Measurements from ENCODE around the gene ZNF70. TPM values are rescaled to one million over a fixed set of nuclear protein-coding genes. Genes with fewer than 3 reads are reported as not detected.
A peak's percentile ranks its signal among the peaks of the same experiment; 100 is the strongest.

The ZNF70 gene
- total and polyA plus RNA-seq, 9 of the 15 experiments (the other 6 are each of a cell fraction or from before 2014, with no cell fraction given) = 0.14 to 3.3 (median 1.4) TPM

DNA sequence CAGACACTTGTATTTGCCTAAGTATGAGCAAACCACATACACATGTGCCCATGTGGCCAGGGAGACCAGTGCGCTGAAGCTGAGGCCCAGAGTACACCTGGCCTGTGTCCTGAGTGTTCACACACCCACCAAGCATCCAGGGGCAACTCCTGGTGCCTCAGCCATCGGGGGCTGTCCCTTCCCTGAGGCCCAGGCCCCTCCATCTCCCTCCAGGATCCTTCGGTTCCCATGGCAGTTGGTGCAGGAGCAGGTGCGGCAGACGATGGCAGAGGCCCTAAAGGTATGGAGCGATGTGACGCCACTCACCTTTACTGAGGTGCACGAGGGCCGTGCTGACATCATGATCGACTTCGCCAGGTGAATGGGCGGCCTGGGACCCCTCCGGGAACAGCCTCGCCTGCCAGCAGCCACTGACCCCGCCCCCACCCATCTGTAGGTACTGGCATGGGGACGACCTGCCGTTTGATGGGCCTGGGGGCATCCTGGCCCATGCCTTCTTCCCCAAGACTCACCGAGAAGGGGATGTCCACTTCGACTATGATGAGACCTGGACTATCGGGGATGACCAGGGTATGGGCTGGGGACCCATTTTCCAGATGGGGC, 29.3 kb upstream of the ZNF70 start:
- in situ Hi-C loops (cut with MboI) = no loop called here
- peaks cover 0 to 22% of the 10 kb centered on the region in 2 experiments; a peak in 2 of 5 replicates for H3K4me1 ChIP-seq (replicated peaks in 1 of 2; ENCODE audit: control insufficient read depth in 2 of 2, insufficient read depth in 2 of 2, low read length in 2 of 2)

More for the DNA sequence above, 29.3 kb upstream of the ZNF70 start:
- ATAC-seq (no peak), DNase-seq (ENCODE audit: extremely low read depth in 1 of 4, low spot score in 3 of 4) (no peak), FAIRE-seq (no peak)
- POLR2A ChIA-PET = interaction anchor here (0.6 kb wide), 1 partner anchor 16 kb away, joined by 3 read pairs; no protein-coding TSS in a partner anchor
- Histone ChIP-seq H2AFZ (ENCODE audit: low read depth, low read length) (no peak overlapping the region), H3K79me2 (ENCODE audit: control insufficient read depth, insufficient read depth, low read length) (no peaks in the 10 kb centered on the region), H3K4me3 (no peak overlapping the region), H4K20me1 (replicated peaks; ENCODE audit: control insufficient read depth, insufficient read depth, low read length) (no peaks in the 10 kb centered on the region), H3K36me3 (ENCODE audit: control insufficient read depth, insufficient read depth, low read length) (no peaks in the 10 kb centered on the region), H3K4me2 (ENCODE audit: insufficient read depth, low read length) (no peak overlapping the region), H3K9me3 (replicated peaks; ENCODE audit: control insufficient read depth, insufficient read depth, low read depth, low read length) (no peaks in the 10 kb centered on the region), H3K27ac (ENCODE audit: extremely low read depth, low read depth, low read length) (no peak overlapping the region), H3K9ac (ENCODE audit: insufficient read depth in 1 of 2, low read depth in 2 of 2, low read length in 2 of 2) (0 out of 4 replicates have a peak overlapping the region, but pooled peaks of 1 of the 2 experiments have one; percentile 36), H3K27me3 (ENCODE audit: control insufficient read depth in 2 of 2, insufficient read depth in 2 of 2, low read length in 2 of 2) (no peaks in the 10 kb centered on the region), H3K9me1 (ENCODE audit: control insufficient read depth, insufficient read depth, low read length) (no peaks in the 10 kb centered on the region)
- BruUV-seq (replicated peaks) = no TSS peak
- intact Hi-C loops (cut with micrococcal nuclease) = no loop called here
- WGBS (ENCODE audit: insufficient coverage, low coverage, missing lambda C conversion rate) = 38% methylated on average over 14 of the region's 20 CpGs
- CTCF ChIA-PET (ENCODE audit: low intra/inter-chr PET ratio) = no interaction called here
- TF ChIP-seq NR1H2 (CRISPR knock-in tag; IDR thresholded peaks at IDR 0.05) = no peak
- TF ChIP-seq, protein P1, sequence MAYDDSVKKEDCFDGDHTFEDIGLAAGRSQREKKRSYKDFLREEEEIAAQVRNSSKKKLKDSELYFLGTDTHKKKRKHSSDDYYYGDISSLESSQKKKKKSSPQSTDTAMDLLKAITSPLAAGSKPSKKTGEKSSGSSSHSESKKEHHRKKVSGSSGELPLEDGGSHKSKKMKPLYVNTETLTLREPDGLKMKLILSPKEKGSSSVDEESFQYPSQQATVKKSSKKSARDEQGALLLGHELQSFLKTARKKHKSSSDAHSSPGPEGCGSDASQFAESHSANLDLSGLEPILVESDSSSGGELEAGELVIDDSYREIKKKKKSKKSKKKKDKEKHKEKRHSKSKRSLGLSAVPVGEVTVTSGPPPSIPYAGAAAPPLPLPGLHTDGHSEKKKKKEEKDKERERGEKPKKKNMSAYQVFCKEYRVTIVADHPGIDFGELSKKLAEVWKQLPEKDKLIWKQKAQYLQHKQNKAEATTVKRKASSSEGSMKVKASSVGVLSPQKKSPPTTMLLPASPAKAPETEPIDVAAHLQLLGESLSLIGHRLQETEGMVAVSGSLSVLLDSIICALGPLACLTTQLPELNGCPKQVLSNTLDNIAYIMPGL (CRISPR knock-in tag; IDR thresholded peaks at IDR 0.05) = no peak
- TF ChIP-seq KAT2B (IDR thresholded peaks at IDR 0.05; ENCODE audit: low read depth, low read length) = no peak
- TF ChIP-seq, protein P2, sequence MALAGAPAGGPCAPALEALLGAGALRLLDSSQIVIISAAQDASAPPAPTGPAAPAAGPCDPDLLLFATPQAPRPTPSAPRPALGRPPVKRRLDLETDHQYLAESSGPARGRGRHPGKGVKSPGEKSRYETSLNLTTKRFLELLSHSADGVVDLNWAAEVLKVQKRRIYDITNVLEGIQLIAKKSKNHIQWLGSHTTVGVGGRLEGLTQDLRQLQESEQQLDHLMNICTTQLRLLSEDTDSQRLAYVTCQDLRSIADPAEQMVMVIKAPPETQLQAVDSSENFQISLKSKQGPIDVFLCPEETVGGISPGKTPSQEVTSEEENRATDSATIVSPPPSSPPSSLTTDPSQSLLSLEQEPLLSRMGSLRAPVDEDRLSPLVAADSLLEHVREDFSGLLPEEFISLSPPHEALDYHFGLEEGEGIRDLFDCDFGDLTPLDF (CRISPR knock-in tag; IDR thresholded peaks at IDR 0.05) = no peak
- TF ChIP-seq ELF2 (CRISPR knock-in tag; IDR thresholded peaks at IDR 0.05) = no peak
- TF ChIP-seq, protein P3, sequence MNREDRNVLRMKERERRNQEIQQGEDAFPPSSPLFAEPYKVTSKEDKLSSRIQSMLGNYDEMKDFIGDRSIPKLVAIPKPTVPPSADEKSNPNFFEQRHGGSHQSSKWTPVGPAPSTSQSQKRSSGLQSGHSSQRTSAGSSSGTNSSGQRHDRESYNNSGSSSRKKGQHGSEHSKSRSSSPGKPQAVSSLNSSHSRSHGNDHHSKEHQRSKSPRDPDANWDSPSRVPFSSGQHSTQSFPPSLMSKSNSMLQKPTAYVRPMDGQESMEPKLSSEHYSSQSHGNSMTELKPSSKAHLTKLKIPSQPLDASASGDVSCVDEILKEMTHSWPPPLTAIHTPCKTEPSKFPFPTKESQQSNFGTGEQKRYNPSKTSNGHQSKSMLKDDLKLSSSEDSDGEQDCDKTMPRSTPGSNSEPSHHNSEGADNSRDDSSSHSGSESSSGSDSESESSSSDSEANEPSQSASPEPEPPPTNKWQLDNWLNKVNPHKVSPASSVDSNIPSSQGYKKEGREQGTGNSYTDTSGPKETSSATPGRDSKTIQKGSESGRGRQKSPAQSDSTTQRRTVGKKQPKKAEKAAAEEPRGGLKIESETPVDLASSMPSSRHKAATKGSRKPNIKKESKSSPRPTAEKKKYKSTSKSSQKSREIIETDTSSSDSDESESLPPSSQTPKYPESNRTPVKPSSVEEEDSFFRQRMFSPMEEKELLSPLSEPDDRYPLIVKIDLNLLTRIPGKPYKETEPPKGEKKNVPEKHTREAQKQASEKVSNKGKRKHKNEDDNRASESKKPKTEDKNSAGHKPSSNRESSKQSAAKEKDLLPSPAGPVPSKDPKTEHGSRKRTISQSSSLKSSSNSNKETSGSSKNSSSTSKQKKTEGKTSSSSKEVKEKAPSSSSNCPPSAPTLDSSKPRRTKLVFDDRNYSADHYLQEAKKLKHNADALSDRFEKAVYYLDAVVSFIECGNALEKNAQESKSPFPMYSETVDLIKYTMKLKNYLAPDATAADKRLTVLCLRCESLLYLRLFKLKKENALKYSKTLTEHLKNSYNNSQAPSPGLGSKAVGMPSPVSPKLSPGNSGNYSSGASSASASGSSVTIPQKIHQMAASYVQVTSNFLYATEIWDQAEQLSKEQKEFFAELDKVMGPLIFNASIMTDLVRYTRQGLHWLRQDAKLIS (CRISPR knock-in tag; IDR thresholded peaks at IDR 0.05) = no peak

All from K562 (cell line).